Measurements from ENCODE around the gene OR8B3. TPM values are rescaled to one million over a fixed set of nuclear protein-coding genes. Genes with fewer than 3 reads are reported as not detected.
"Not testable (repeated sequence)": the region's sequence is repeated elsewhere in the genome, so short reads cannot be mapped to it uniquely, and the experiment has no call there.

Gene OR8B3
- total RNA-seq, 1 donor from 2014 or later: not detected

- Histone ChIP-seq H3K4me3 (ENCODE audit: low read length in 3 of 3) (no peak within 1 kb of the TSS), H3K27me3 (ENCODE audit: control insufficient read depth in 3 of 3, insufficient read depth in 3 of 3, low read length in 3 of 3) (peaks cover 0 to 2% (median 0%) of the 10 kb centered on the region in 3 donors), H3K36me3 (ENCODE audit: control insufficient read depth in 3 of 3, insufficient read depth in 3 of 3, low read length in 3 of 3) (no peaks in the 10 kb centered on the region), H3K9me3 (ENCODE audit: control insufficient read depth in 3 of 3, low read length in 3 of 3) (no peaks in the 10 kb centered on the region), H3K27ac (ENCODE audit: low read depth, low read length) (no peak within 1 kb of the TSS), H3K4me1 (ENCODE audit: control insufficient read depth in 3 of 3, insufficient read depth in 3 of 3, low read length in 3 of 3) (no peaks in the 10 kb centered on the region), H3K9ac (ENCODE audit: low read depth in 1 of 3, low read length in 3 of 3) (no peak within 1 kb of the TSS)
These were observed 25.6 kb upstream of the OR8B3 start, which contains the start of gene OR8B4 for GRCh38 chr11:124424384-124424921. Gene OR8B4 (minus strand): TSS chr11:124424871. CDS start chr11:124424871, 0 bp downstream.

GRCh38 chr11:124421043-124421442 is 22.2 kb upstream of the OR8B3 start:
- no peaks in the 10 kb centered on the region for H3K4me1 ChIP-seq (ENCODE audit: control insufficient read depth in 3 of 3, insufficient read depth in 3 of 3, low read length in 3 of 3)
- H3K36me3 ChIP-seq (ENCODE audit: control insufficient read depth in 3 of 3, insufficient read depth in 3 of 3, low read length in 3 of 3): no peaks in the 10 kb centered on the region
- H3K27ac ChIP-seq (ENCODE audit: low read depth, low read length): no peak overlapping the region
- no peak overlapping the region for H3K9ac ChIP-seq (ENCODE audit: low read depth in 1 of 3, low read length in 3 of 3)
- peaks cover 0 to 2% (median 0%) of the 10 kb centered on the region in 3 donors for H3K27me3 ChIP-seq (ENCODE audit: control insufficient read depth in 3 of 3, insufficient read depth in 3 of 3, low read length in 3 of 3)
- H3K9me3 ChIP-seq (ENCODE audit: control insufficient read depth in 3 of 3, low read length in 3 of 3): no peaks in the 10 kb centered on the region
- no peak overlapping the region for H3K4me3 ChIP-seq (ENCODE audit: low read length in 3 of 3)

- Histone ChIP-seq H3K4me3 (ENCODE audit: low read length in 3 of 3) (no peak overlapping the region), H3K9ac (ENCODE audit: low read depth in 1 of 3, low read length in 3 of 3) (no peak overlapping the region), H3K4me1 (ENCODE audit: control insufficient read depth in 3 of 3, insufficient read depth in 3 of 3, low read length in 3 of 3) (no peaks in the 10 kb centered on the region), H3K9me3 (ENCODE audit: control insufficient read depth in 3 of 3, low read length in 3 of 3) (no peaks in the 10 kb centered on the region), H3K27me3 (ENCODE audit: control insufficient read depth in 3 of 3, insufficient read depth in 3 of 3, low read length in 3 of 3) (peaks cover 0 to 4% (median 0%) of the 10 kb centered on the region in 3 donors), H3K36me3 (ENCODE audit: control insufficient read depth in 3 of 3, insufficient read depth in 3 of 3, low read length in 3 of 3) (no peaks in the 10 kb centered on the region), H3K27ac (ENCODE audit: low read depth, low read length) (no peak overlapping the region)
These were observed 16.6 kb upstream of the OR8B3 start for GRCh38 chr11:124415356-124415923.

GRCh38 chr11:124409906-124410305 is 11.1 kb upstream of the OR8B3 start:
- H3K27ac ChIP-seq (ENCODE audit: low read depth, low read length): no peak overlapping the region
- H3K4me3 ChIP-seq (ENCODE audit: low read length in 3 of 3): no peak overlapping the region
- H3K9me3 ChIP-seq (ENCODE audit: control insufficient read depth in 3 of 3, low read length in 3 of 3): no peaks in the 10 kb centered on the region
- no peak overlapping the region for H3K9ac ChIP-seq (ENCODE audit: low read depth in 1 of 3, low read length in 3 of 3)
- H3K36me3 ChIP-seq (ENCODE audit: control insufficient read depth in 3 of 3, insufficient read depth in 3 of 3, low read length in 3 of 3): no peaks in the 10 kb centered on the region
- H3K4me1 ChIP-seq (ENCODE audit: control insufficient read depth in 3 of 3, insufficient read depth in 3 of 3, low read length in 3 of 3): no peaks in the 10 kb centered on the region
- peaks cover 0 to 3% (median 2%) of the 10 kb centered on the region in 3 donors for H3K27me3 ChIP-seq (ENCODE audit: control insufficient read depth in 3 of 3, insufficient read depth in 3 of 3, low read length in 3 of 3)

DNA sequence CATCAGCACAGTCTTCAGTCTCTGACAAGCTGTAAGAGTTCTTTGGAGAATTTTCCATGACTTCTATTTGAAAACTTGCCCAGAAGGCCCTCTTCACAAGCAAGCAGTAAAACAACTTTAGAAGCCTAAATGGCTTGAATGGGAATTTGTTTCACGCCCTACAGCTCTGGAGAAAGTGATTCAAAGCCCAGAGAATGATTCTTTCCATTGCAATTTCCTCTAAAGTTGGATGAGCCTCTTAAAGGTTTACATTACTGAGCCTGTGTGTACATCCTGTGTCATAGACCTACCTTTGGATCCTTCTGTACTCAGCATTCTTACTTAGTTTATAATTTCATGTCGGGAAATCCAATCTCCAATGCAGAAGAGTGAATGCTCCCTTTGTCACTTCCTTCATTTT is 6.8 kb upstream of the OR8B3 start:
- Histone ChIP-seq H3K4me1 (ENCODE audit: control insufficient read depth in 3 of 3, insufficient read depth in 3 of 3, low read length in 3 of 3) (no peaks in the 10 kb centered on the region), H3K9ac (ENCODE audit: low read depth in 1 of 3, low read length in 3 of 3) (no peak overlapping the region), H3K9me3 (ENCODE audit: control insufficient read depth in 3 of 3, low read length in 3 of 3) (no peaks in the 10 kb centered on the region), H3K27me3 (ENCODE audit: control insufficient read depth in 3 of 3, insufficient read depth in 3 of 3, low read length in 3 of 3) (peaks cover 0 to 3% (median 0%) of the 10 kb centered on the region in 3 donors), H3K36me3 (ENCODE audit: control insufficient read depth in 3 of 3, insufficient read depth in 3 of 3, low read length in 3 of 3) (no peaks in the 10 kb centered on the region), H3K27ac (ENCODE audit: low read depth, low read length) (no peak overlapping the region), H3K4me3 (ENCODE audit: low read length in 3 of 3) (no peak overlapping the region)

DNA sequence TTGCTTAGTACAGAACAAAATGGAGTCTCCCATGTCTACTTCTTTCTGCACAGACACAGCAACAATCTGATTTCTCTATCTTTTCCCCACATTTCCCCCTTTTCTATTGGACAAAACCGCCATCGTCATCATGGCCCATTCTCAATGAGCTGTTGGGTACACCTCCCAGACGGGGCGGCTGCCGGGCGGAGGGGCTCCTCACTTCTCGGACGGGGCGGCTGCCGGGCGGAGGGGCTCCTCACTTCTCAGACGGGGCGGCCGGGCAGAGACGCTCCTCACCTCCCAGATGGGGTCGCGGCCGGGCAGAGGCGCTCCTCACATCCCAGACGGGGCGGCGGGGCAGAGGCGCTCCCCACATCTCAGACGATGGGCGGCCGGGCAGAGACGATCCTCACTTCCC is 4.4 kb upstream of the OR8B3 start:
- H3K9ac ChIP-seq (ENCODE audit: low read depth in 1 of 3, low read length in 3 of 3); H3K36me3 ChIP-seq (ENCODE audit: control insufficient read depth in 3 of 3, insufficient read depth in 3 of 3, low read length in 3 of 3); H3K4me1 ChIP-seq (ENCODE audit: control insufficient read depth in 3 of 3, insufficient read depth in 3 of 3, low read length in 3 of 3); H3K9me3 ChIP-seq (ENCODE audit: control insufficient read depth in 3 of 3, low read length in 3 of 3); H3K4me3 ChIP-seq (ENCODE audit: low read length in 3 of 3); H3K27me3 ChIP-seq (ENCODE audit: control insufficient read depth in 3 of 3, insufficient read depth in 3 of 3, low read length in 3 of 3); H3K27ac ChIP-seq (ENCODE audit: low read depth, low read length): not testable (repeated sequence)

DNA sequence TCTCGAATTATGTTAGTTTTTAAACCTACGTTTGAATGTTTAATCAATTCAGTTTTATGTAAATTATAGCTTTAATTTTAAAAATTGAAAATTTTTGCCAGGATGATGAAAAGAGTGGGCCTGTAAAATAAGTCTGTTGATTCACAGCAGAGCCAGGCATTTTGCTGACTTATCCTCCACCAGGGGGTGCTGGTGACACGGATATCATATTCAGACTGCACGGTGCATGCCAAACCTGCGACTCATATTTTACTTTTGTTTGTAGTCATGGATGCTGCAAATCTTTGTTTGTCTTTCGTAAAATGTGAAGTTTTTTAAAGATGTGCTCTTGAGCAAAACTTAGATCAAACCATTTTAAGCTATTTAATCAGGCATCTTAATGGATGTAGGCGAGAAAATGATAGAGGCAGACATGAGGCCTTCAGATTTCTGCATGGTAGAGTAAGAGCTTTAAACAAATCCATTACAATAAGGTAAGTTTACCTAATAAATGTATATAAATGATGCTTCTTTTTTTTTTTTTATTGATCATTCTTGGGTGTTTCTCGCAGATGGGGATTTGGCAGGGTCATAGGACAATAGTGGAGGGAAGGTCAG is 3.6 kb upstream of the OR8B3 start:
- Histone ChIP-seq H3K27me3 (ENCODE audit: control insufficient read depth in 3 of 3, insufficient read depth in 3 of 3, low read length in 3 of 3) (no peaks in the 10 kb centered on the region), H3K9me3 (ENCODE audit: control insufficient read depth in 3 of 3, low read length in 3 of 3) (no peaks in the 10 kb centered on the region), H3K36me3 (ENCODE audit: control insufficient read depth in 3 of 3, insufficient read depth in 3 of 3, low read length in 3 of 3) (no peaks in the 10 kb centered on the region), H3K9ac (ENCODE audit: low read depth in 1 of 3, low read length in 3 of 3) (no peak overlapping the region), H3K4me1 (ENCODE audit: control insufficient read depth in 3 of 3, insufficient read depth in 3 of 3, low read length in 3 of 3) (no peaks in the 10 kb centered on the region), H3K27ac (ENCODE audit: low read depth, low read length) (no peak overlapping the region), H3K4me3 (ENCODE audit: low read length in 3 of 3) (no peak overlapping the region)

DNA sequence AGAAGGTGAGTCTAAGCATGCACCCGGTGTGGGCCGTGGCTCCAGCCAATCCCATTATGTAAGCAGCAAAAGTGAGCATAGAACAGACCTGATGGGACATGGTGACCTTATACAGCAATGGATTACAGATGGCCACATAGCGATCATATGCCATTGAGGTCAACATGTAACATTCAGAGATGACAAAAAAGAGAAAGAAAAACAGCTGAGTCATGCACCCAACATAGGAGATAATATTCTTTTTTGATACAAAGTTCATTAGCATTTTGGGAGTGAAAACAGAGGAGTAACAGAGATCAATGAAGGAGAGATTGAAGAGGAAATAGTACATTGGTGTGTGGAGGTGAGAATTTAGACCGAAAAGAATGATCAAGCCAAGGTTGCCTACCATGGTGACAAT is 2.0 kb downstream of the OR8B3 start:
- not testable (repeated sequence) for H3K9ac ChIP-seq (ENCODE audit: low read depth in 1 of 3, low read length in 3 of 3); H3K4me3 ChIP-seq (ENCODE audit: low read length in 3 of 3); H3K36me3 ChIP-seq (ENCODE audit: control insufficient read depth in 3 of 3, insufficient read depth in 3 of 3, low read length in 3 of 3); H3K4me1 ChIP-seq (ENCODE audit: control insufficient read depth in 3 of 3, insufficient read depth in 3 of 3, low read length in 3 of 3); H3K27ac ChIP-seq (ENCODE audit: low read depth, low read length); H3K9me3 ChIP-seq (ENCODE audit: control insufficient read depth in 3 of 3, low read length in 3 of 3); H3K27me3 ChIP-seq (ENCODE audit: control insufficient read depth in 3 of 3, insufficient read depth in 3 of 3, low read length in 3 of 3)

- no peaks in the 10 kb centered on the region for H3K9me3 ChIP-seq (ENCODE audit: control insufficient read depth in 3 of 3, low read length in 3 of 3)
- no peaks in the 10 kb centered on the region for H3K4me1 ChIP-seq (ENCODE audit: control insufficient read depth in 3 of 3, insufficient read depth in 3 of 3, low read length in 3 of 3)
- no peak overlapping the region for H3K27ac ChIP-seq (ENCODE audit: low read depth, low read length)
- H3K9ac ChIP-seq (ENCODE audit: low read depth in 1 of 3, low read length in 3 of 3): no peak overlapping the region
- no peaks in the 10 kb centered on the region for H3K27me3 ChIP-seq (ENCODE audit: control insufficient read depth in 3 of 3, insufficient read depth in 3 of 3, low read length in 3 of 3)
- no peaks in the 10 kb centered on the region for H3K36me3 ChIP-seq (ENCODE audit: control insufficient read depth in 3 of 3, insufficient read depth in 3 of 3, low read length in 3 of 3)
- no peak overlapping the region for H3K4me3 ChIP-seq (ENCODE audit: low read length in 3 of 3)
These were observed 4.4 kb downstream of the OR8B3 start for GRCh38 chr11:124394408-124394807.

GRCh38 chr11:124384399-124384798 is 14.4 kb downstream of the OR8B3 start, which contains the start of gene OR8B2:
Gene OR8B2 (minus strand): TSS chr11:124384499. CDS start chr11:124383343, 1,156 bp downstream.
- Histone ChIP-seq H3K27ac (ENCODE audit: low read depth, low read length) (no peak within 1 kb of the TSS), H3K4me1 (ENCODE audit: control insufficient read depth in 3 of 3, insufficient read depth in 3 of 3, low read length in 3 of 3) (no peaks in the 10 kb centered on the region), H3K27me3 (ENCODE audit: control insufficient read depth in 3 of 3, insufficient read depth in 3 of 3, low read length in 3 of 3) (no peaks in the 10 kb centered on the region), H3K9me3 (ENCODE audit: control insufficient read depth in 3 of 3, low read length in 3 of 3) (no peaks in the 10 kb centered on the region), H3K9ac (ENCODE audit: low read depth in 1 of 3, low read length in 3 of 3) (no peak within 1 kb of the TSS), H3K36me3 (ENCODE audit: control insufficient read depth in 3 of 3, insufficient read depth in 3 of 3, low read length in 3 of 3) (no peaks in the 10 kb centered on the region), H3K4me3 (ENCODE audit: low read length in 3 of 3) (no peak within 1 kb of the TSS)

Data from skeletal muscle tissue (tissue), 4 donors.